Pancreas (tissue), 10 donors: Measurements from ENCODE around the gene GRIK3. TPM values are rescaled to one million over a fixed set of nuclear protein-coding genes. Genes with fewer than 3 reads are reported as not detected.

Experiments used
- ATAC-seq, 4 donors: fragments of 200-7000 bp; cut with Tn5 transposase; one replicate each; pipeline versions ENCODE4 v1.8.0 to v1.9.1; 2020; ENCODE audit warnings: mild to moderate bottlenecking in 4 of 4, moderate library complexity in 4 of 4
- DNase-seq, 6 donors: peaks; one replicate each; pipeline ENCODE4 v3.0.0-alpha.2; 2020
- FAIRE-seq: peaks from 2 replicates; lab custom pipeline; 2012; peaks lifted over from hg19 to GRCh38; lab: Jason Lieb, UNC
- H3K27ac ChIP-seq, 4 donors: fragments of 200-600 bp; sonication (generic); 1 replicate in 3 of 4; 2 replicates in 1 of 4; pipeline versions ENCODE4 v1.5.0 to v1.8.0; 2020
- H3K27me3 ChIP-seq, 4 donors: fragments of 200-600 bp; one replicate each; pipeline ENCODE4 v1.8.0; 2021
- H3K36me3 ChIP-seq, 3 donors: fragments of 200-600 bp; sonication (generic) in 1 of 3; one replicate each; pipeline versions ENCODE4 v1.5.0 to v1.8.0; 2020 to 2021
- H3K4me1 ChIP-seq, 3 donors: fragments of 200-600 bp; one replicate each; pipeline ENCODE4 v1.8.0; 2021
- H3K4me3 ChIP-seq, 4 donors: fragments of 200-600 bp; sonication (generic) in 2 of 4; one replicate each; pipeline versions ENCODE4 v1.5.0 to v1.8.0; 2020 to 2021
- H3K9me3 ChIP-seq, 4 donors: fragments of 200-600 bp; one replicate each; pipeline ENCODE4 v1.8.0; 2021
- CTCF ChIP-seq, 4 donors: fragments of 200-600 bp; sonication (generic) in 3 of 4; IDR thresholded peaks; one replicate each; pipeline versions ENCODE4 v1.5.0 to v1.8.0; 2021; ENCODE audit warnings: antibody characterized with exemption in 4 of 4
- WGBS, 2 donors: extraction: QIAGEN DNeasy Blood & Tissue Kit; methylation state at CpG; one replicate each; pipeline ENCODE4 v1.1.7; 2013; 5-methylcytosine and 5-hydroxymethylcytosine counted together
- intact Hi-C, 3 donors: fragments of 100-400 bp; cut with DNase I; formaldehyde crosslinking; loops; one replicate each; pipeline versions ENCODE4 v1.11.1 to v1.14.2; 2022
- polyA plus RNA-seq, 2 donors: library from polyadenylated mRNA; stranded (reverse); fragments of 200-250 nt; gene quantifications; one replicate each; pipeline ENCODE4 v1.2.3, GENCODE V29; 2013
- total RNA-seq, 6 donors: library from RNA; stranded (reverse); fragmentation: NEBNext Ultra II Directional in 4 of 6; extraction: Animal tissue kit (Norgen Biotek cat#: 25700) in 4 of 6; gene quantifications; one replicate each; pipeline versions ENCODE4 v1.2.1 to v1.2.4, GENCODE V29; 2021 to 2023
- donor health status: healthy with polysubstance abuse.
- donor health status: DM: no; HTN: no; CAD: no; lungs with moderate emphysema.
- donor health status: DM: no; HTN: no; CAD: no.
- donor health status: control.
- donor health status: control.
- donor health status: Bipolar disorder and iron deficiency.
- donor health status: DM: yes; HTN: yes; CAD: no.
- donor health status: DM: no; HTN: no; CAD: no.
- donor health status: DM: no; HTN: no; CAD: no.
- donor health status: DM: yes; HTN: yes; CAD: no.

The GRIK3 gene
- total and polyA plus RNA-seq, 8 donors, result 0.08 to 0.47 (median 0.23) TPM

GRCh38 chr1:36843906-36844610 lies 190.3 kb downstream of the GRIK3 start:
- no peak for FAIRE-seq
- no peaks in the 10 kb centered on the region for H3K36me3 ChIP-seq
- no peak for ATAC-seq
- no peaks in the 10 kb centered on the region for H3K27me3 ChIP-seq
- no peak for DNase-seq
- 61 to 69% methylated on average over 11 of the region's 11 CpGs for WGBS, 2 donors
- no peak overlapping the region for H3K27ac ChIP-seq
- H3K4me1 ChIP-seq, result no peaks in the 10 kb centered on the region
- TF ChIP-seq CTCF (IDR thresholded peaks at IDR 0.05), result no peak
- no peak overlapping the region for H3K4me3 ChIP-seq
- no peaks in the 10 kb centered on the region for H3K9me3 ChIP-seq
- intact Hi-C loops, result no loop called here

- H3K27ac ChIP-seq, result no peak overlapping the region
- H3K36me3 ChIP-seq, result no peaks in the 10 kb centered on the region
- WGBS, 2 donors, result 65 to 73% methylated on average over 11 of the region's 11 CpGs
- ATAC-seq, result no peak
- no peak overlapping the region for H3K4me3 ChIP-seq
- H3K9me3 ChIP-seq, result no peaks in the 10 kb centered on the region
- FAIRE-seq, result no peak
- DNase-seq, result no peak
- no peaks in the 10 kb centered on the region for H3K27me3 ChIP-seq
- intact Hi-C loops, result no loop called here
- no peak for TF ChIP-seq CTCF (IDR thresholded peaks at IDR 0.05)
- H3K4me1 ChIP-seq, result no peaks in the 10 kb centered on the region
Observed at GRCh38 chr1:36843027-36843426, 191.3 kb downstream of the GRIK3 start.

- H3K4me3 ChIP-seq, result no peak overlapping the region
- intact Hi-C loops, result no loop called here
- H3K27me3 ChIP-seq, result no peaks in the 10 kb centered on the region
- no peak for DNase-seq
- WGBS, 2 donors, result 48 to 50% methylated on average over 7 of the region's 7 CpGs
- H3K4me1 ChIP-seq, result no peaks in the 10 kb centered on the region
- no peaks in the 10 kb centered on the region for H3K9me3 ChIP-seq
- no peak for TF ChIP-seq CTCF (IDR thresholded peaks at IDR 0.05)
- no peak overlapping the region for H3K27ac ChIP-seq
- ATAC-seq, result no peak
- FAIRE-seq, result no peak
- no peaks in the 10 kb centered on the region for H3K36me3 ChIP-seq
Observed at GRCh38 chr1:36842448-36842847, 191.9 kb downstream of the GRIK3 start.

GRCh38 chr1:36839485-36839884 lies 194.8 kb downstream of the GRIK3 start:
- TF ChIP-seq CTCF (IDR thresholded peaks at IDR 0.05), result no peak
- DNase-seq (no peak), FAIRE-seq (no peak), ATAC-seq (no peak)
- WGBS, 2 donors, result 69 to 73% methylated on average over 2 of the region's 2 CpGs
- H3K27ac ChIP-seq, result no peak overlapping the region
- H3K9me3 ChIP-seq, result no peaks in the 10 kb centered on the region
- no peaks in the 10 kb centered on the region for H3K36me3 ChIP-seq
- H3K4me1 ChIP-seq, result no peaks in the 10 kb centered on the region
- intact Hi-C loops, result no loop called here
- H3K4me3 ChIP-seq, result no peak overlapping the region
- H3K27me3 ChIP-seq, result no peaks in the 10 kb centered on the region

GRCh38 chr1:36838888-36839287 lies 195.4 kb downstream of the GRIK3 start:
- Histone ChIP-seq H3K4me1 (no peaks in the 10 kb centered on the region), H3K27me3 (no peaks in the 10 kb centered on the region), H3K4me3 (no peak overlapping the region), H3K27ac (no peak overlapping the region), H3K9me3 (no peaks in the 10 kb centered on the region), H3K36me3 (no peaks in the 10 kb centered on the region)
- ATAC-seq, result no peak
- intact Hi-C loops, result no loop called here
- no peak for FAIRE-seq
- 45 to 59% methylated on average over 8 of the region's 8 CpGs for WGBS, 2 donors
- TF ChIP-seq CTCF (IDR thresholded peaks at IDR 0.05), result no peak
- DNase-seq, result no peak
